NCI-H1417 (cell line): ENCODE data around the gene SUSD4.
"Not testable (repeated sequence)": the region's sequence is repeated elsewhere in the genome, so short reads cannot be mapped to it uniquely, and the experiment has no call there.

Source experiments
- DNase-seq, 3 experiments: peaks; one replicate each; lab custom pipeline; 2025; lab: John Stamatoyannopoulos, UW

Gene SUSD4

GRCh38 chr1:223251387-223251786, 112.6 kb downstream of the SUSD4 start:
- DNase-seq: not testable (repeated sequence)

GRCh38 chr1:223250632-223251015, 113.4 kb downstream of the SUSD4 start:
- no peak for DNase-seq

DNA sequence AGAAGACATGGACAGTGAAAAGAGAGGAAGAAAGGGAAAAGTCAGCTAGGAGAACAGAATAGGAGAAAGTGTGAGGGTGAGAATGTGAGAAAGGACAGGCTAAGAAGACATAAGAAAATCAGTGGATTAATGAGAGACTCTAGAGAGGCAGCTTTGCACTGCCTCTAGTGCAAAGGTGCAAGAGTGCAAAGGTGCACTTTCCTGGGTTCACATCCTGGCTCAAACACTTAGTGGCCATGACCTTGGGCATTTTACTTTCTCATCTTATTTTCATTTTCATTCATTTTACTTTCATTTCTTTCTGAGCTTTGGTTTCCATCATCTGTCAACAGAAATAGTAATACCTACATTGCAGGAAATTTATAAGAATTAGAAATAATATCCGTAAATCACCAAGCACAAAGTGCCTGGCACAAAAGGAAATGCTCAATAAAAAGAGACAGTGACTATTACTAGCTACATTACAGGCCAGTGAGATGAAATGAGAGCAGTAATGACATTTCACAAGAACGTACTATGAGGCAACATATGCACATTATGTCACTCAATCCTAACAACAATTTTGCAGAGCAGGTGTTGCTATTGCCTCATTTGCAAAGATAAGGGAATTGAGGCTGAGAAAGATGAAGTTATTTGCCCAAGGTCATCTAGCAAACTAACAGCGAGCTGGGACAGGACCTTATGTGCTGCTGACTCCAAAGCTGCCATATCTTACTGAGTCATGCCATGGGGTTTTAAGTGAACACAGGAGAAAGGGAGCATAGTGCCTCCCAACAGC, 113.9 kb downstream of the SUSD4 start:
- DNase-seq: no peak

DNA sequence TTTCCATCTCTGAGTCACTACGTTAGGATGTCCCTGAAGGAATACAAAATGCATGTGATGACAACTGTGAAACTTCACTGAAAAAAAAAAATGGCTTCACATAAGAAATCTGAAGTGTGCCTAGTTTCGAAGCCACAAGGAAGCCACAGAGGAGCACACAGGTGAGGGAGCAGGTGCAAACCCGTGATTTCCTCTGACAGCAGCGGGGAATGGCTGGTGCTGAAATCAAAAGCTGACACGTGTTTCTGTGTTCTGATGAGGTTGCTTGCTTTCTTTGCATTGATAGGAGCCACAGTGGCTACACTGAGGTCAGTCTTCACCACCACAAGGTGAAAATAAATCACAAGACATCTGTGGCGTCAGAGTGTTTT, 115.2 kb downstream of the SUSD4 start:
- DNase-seq: peak; percentile 16 to 84 (median 53)

GRCh38 chr1:223248001-223248769, 115.8 kb downstream of the SUSD4 start:
- peak in 1 of 3 experiments; percentile 84 for DNase-seq

DNA sequence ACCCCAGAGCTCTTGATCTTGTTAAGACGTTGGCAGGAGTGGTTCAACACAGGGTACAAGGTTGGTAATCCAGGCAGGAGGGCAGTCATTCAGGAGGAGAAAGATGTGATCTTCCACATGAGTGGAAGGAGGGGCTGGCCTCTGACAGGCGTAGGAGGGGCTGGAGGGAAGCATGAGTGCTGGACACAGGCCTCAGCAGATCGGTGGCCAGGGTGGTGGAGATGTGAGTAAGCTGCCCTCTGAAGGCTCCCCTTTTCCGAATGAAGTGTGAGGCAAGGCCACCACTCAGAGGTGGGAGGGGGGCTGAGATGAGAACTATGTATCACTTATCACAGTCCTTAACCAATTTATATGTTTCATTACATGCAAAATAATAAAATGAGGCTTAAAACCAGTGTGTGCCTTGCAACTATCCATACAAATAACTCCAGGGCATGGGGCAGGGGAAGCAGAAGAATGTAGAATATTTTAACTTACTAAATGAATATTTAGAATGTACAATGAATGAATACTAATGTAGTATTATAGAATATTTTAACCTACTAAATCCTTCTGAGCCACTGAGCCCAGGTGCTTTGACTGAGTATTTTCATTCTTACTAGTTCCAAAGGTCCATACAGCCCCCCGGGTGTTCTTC, 117.4 kb downstream of the SUSD4 start:
- DNase-seq: no peak

DNA sequence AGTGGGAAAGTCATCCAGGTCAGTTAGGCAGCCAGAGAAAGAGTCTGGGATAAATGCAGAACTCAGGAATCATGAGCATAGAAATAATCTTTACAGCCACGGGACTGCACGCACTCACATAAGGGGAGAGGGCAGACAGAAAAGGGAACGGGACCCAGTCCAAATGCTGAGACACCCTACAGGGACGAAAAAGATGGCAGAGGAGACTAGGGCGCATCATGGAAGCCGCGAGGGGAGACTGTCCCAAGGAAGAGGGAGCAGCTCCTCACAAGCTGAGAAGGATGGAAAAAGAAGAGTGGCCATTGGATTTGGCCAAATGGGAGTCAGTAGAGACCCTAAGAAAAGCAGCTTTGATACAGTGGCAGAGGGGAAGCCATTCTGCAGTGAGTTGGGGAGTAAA, 118.0 kb downstream of the SUSD4 start:
- no peak for DNase-seq

DNA sequence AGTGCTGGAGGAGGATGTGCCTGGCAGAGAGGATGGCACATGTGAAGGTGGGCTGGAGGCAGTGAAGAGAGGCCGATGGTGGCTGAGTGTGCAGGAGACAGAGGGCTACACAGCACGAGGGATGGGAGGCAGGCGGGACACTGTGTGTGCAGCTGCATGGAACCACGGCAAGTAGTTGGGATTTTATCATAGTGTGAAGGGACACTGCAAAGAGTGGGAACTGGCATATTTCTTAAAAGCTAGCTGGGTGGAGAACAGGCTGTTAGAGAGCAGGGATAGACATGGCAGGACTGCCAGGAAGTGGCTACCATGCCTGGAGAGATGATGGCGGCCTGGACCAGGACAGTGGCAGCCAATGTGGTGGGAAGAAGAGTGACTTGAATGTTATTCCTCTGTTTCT, 118.6 kb downstream of the SUSD4 start:
- no peak for DNase-seq

GRCh38 chr1:223244366-223245103, 119.4 kb downstream of the SUSD4 start:
- peak in 1 of 3 experiments; percentile 14 for DNase-seq

- no peak for DNase-seq
Measured at GRCh38 chr1:223243441-223244050, 120.4 kb downstream of the SUSD4 start.

- DNase-seq: no peak
Measured at GRCh38 chr1:223242971-223243370, 121.0 kb downstream of the SUSD4 start.

GRCh38 chr1:223242382-223242955, 121.5 kb downstream of the SUSD4 start:
- DNase-seq: no peak

- no peak for DNase-seq
Measured at GRCh38 chr1:223240122-223240521, 123.9 kb downstream of the SUSD4 start.

DNA sequence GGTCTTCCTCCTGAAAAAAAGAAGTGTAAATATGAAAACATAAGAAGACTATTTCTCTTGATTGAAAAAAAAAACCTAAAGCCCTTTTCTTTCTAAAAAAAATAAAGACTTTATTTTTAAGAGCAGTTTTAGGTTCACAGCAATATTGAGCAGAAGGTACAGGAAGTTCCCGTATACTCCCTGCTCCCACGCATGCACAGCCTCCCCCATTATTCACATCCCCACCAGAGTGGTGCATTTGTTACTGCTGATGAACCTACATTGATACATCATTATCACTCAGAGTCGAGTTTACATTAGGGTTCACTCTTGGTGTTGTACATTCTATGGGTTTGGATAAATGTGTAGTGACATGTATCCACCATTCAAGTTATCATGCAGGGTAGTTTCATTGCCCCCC, 128.9 kb downstream of the SUSD4 start:
- DNase-seq: no peak

- no peak for DNase-seq
Measured at GRCh38 chr1:223234534-223234933, 129.4 kb downstream of the SUSD4 start.

DNA sequence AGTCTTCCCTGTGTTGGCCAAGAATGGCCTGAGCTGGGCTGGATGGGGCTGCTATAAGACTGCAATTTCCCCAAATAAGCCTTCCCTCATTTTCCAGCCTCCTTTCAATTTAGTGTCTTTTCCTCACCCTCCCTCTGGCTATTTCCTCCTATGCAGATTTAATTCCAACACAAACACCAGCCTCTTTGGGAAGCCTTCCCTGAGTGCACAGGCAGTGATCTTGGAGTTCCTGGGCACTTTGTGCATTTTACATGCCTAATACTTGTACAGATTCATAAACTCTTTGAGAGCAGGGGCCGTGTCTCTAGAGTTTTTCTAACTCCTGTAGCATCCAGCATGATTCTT, 129.8 kb downstream of the SUSD4 start:
- no peak for DNase-seq

DNA sequence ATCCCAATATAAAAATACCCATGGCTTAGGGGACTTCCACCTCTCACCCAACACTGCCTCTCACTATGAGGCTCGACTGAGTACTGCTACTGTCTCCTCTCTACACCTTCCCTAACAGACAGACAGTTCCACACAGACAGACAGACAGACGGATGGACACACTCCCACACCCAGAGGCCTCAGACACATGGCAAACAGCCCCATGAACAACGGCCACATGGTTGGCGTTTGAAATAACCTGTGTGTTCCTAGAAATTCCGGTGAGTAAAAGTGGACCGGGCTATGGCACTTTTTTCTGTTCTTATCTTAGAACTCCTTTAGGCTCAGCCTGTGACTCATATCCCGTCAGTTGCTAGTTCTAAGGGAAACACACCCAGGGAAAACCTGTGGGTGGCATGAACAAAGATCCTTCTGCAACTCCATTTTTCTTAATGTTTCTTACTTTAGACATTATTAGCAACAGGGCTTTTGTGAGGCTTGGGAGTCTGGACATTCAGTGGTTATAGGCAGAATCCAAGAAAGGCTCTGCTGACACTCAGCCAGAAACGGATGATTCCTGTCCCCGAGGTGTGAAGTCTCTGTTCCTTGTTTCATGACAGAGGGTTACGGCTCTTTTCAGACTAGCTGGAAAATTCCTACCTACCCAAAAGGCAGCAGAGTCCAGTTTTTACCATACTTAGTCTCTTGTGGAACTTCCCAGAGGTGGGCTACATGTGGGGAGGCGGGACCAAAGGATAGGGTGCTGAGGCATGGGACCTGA, 130.4 kb downstream of the SUSD4 start:
- DNase-seq: no peak

DNA sequence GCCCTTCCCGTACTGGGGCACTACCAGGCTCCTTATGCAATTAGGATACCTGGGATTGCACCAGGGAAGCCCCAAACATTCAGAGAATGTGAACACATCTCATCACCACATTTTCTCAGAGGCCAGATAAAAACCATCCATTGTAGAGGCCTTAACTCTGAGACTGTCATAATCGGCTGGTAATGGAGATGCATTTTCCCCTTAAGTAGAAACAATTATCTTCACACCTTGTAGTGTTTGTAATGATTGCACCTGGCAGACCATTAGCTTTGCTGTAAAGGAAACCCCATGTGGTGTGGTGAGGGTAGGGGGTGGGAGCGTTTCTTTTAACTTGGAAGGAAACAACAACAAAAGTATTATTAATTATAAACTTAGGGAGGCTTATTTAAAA, 131.0 kb downstream of the SUSD4 start:
- peak in 2 of 3 experiments; percentile 75 to 95 for DNase-seq

- no peak for DNase-seq
Measured at GRCh38 chr1:223231581-223231980, 132.4 kb downstream of the SUSD4 start.

DNA sequence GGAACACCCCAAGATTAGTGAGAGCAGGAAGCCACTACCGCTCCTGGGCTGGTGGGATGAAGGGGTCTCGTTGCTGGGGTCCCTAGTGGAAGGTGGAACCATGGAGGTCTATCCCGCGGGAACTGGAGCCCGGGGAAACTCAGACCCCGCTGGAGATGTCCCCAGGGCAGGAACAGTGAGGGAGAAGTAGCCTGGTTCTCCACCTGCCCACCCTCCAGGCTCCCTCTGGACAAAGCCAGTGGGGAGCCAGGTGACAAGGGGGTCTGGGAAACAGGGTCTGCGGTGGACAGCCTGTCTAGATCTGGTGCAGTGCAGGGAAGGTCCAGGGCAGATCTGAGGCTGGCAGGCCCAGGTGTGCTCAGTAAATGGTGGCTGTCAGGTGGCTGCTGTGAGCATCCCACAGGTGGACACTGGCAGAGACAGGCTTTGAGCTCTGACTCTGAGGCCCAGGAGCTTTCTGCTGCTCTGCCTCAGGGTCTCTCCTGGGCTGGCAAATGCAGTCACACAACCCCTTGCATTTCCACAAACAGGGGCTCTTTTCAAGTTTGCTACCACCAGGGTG, 132.9 kb downstream of the SUSD4 start:
- DNase-seq: no peak
